T-helper 1 cell treated with Interleukin-12 subunit alpha and Interleukin-12 subunit beta and Interleukin-4 antibody, amounts not matched to agents 30 ng/mL and 1 ng/mL, for 36 hours (primary cell): ENCODE data around the gene SRRM3. TPM values are rescaled to one million over a fixed set of nuclear protein-coding genes. Genes with fewer than 3 reads are reported as not detected.
"Not testable (repeated sequence)": the region's sequence is repeated elsewhere in the genome, so short reads cannot be mapped to it uniquely, and the experiment has no call there.

Experiments used
- intact Hi-C: fragments of 100-400 bp; cut with micrococcal nuclease; formaldehyde crosslinking; loops from one replicate; pipeline ENCODE4 v1.15.1; 2024
- total RNA-seq: library from RNA; stranded (reverse); gene quantifications from 2 replicates; pipeline ENCODE4 v1.2.3, GENCODE V29; 2022

Gene SRRM3, protein sequence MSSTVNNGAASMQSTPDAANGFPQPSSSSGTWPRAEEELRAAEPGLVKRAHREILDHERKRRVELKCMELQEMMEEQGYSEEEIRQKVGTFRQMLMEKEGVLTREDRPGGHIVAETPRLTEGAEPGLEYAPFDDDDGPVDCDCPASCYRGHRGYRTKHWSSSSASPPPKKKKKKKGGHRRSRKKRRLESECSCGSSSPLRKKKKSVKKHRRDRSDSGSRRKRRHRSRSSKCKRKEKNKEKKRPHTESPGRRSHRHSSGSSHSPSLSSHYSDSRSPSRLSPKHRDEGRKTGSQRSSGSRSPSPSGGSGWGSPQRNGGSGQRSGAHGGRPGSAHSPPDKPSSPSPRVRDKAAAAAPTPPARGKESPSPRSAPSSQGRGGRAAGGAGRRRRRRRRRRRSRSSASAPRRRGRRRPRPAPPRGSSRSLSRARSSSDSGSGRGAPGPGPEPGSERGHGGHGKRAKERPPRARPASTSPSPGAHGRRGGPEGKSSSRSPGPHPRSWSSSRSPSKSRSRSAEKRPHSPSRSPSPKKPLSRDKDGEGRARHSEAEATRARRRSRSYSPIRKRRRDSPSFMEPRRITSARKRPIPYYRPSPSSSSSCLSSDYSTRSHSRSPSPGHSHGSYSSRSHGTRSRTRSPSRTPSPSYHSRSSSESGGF
- total RNA-seq, result 0.29 TPM in 1 of 2 replicates, not detected in the other

DNA sequence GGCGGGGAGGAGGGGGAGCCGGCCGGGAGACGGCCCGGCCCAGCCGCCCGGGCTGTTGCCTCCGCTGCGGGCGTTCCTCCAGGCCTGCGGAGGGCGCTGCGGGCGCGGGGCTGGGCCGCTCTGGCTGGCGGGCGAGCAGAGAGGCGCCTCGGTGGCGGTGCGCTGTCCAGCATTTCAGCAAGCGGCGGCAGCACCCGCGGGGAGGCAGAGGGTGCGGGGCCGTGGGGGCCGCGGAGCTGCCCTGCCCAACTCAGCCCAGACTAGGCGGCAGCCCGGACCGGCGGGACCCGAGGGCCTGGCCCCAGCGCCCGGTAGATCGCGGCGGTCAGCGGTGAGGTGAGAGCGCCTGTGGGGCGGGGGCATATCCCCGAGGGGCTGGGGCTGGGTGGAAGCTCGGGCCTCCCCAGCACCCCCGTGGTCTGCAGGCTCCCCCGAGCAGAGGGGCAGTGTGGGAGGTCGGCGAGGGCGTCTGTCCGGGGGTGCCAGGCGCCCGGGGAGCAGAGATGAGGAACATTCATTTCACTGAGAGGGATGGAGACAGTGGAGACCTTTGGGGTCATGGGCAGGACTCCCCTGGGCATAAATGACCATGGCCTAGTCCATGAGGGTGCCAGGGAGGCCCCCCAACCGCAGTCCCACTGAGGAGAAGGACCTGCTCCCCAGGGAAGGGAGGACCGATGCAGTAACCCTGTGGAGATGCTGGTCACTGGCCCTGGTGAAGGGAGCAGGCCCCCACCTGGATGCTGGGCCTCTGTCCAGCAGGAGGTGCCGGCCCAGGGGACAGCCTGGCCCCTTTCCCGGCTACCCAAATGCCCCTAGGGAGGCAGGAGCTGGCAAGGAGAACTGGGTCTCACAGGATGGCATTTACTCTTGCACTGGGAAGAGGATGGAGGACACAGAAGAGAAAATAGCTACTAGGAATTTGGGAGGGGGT lies at the start of gene SRRM3:
TSS of gene SRRM3 (plus strand) at position 165 of the 934 bp plus-strand sequence. CDS start 33,171 bp downstream, outside the sequence.
- intact Hi-C loops, result loop anchor here (1.0 kb wide), 5 partner anchors 23 to 112 kb away; no protein-coding TSS in a partner anchor

DNA sequence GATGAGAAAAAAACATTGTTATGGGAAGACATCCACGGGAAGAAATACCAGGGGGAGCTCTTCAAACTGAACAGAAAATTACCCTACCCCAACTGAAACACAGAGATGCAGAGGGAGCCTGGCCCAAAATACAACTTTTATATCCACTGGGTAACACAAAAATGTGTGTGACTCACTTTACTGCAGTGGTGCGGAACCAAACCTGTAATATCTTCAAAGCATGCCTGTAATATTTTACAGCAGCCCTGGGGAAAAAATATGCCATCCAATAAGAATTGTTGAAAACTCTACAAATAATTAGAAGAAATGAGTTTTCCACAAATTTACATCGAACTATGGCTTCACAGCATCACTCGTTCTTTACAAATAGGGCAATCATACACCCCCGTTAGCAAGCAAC lies 49.8 kb upstream of the SRRM3 start:
- intact Hi-C loops, result loop anchor here (5.0 kb wide), 1 partner anchor 275 kb away; the partner anchor contains the start of gene RHBDD2

DNA sequence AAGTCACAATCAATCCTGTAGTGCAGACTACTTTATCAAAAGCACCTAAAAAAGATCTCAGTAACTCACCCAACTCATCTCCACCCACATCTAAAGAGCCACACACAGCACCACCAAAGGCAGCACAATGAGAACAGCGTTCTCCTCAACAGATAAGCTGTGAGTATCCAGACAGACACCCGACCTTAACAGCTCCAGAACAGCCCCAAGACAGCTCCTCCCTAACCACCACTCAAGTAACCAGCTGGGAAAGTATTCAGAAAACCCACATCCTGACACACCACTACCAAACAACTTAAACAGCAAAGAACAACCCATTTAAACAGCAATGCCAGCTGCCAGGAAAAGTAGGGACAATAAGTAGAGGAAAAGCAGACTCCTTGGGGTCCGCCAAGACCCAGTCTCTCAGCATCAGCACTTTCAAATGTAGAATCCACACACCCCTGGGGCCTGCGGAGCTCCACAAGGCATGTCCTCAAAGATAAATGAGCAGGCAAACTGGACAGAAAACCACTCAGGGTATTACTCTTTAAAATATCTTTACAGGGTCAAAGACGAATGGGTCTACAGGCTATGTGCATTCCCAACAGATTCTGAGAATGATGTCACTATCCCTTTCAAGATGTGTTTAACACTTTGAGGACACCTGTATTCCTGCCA lies 48.0 kb upstream of the SRRM3 start:
- intact Hi-C loops, result loop anchor here (1.0 to 5.0 kb wide), 3 partner anchors 10 to 276 kb away; partner anchors contain the start of gene RHBDD2

DNA sequence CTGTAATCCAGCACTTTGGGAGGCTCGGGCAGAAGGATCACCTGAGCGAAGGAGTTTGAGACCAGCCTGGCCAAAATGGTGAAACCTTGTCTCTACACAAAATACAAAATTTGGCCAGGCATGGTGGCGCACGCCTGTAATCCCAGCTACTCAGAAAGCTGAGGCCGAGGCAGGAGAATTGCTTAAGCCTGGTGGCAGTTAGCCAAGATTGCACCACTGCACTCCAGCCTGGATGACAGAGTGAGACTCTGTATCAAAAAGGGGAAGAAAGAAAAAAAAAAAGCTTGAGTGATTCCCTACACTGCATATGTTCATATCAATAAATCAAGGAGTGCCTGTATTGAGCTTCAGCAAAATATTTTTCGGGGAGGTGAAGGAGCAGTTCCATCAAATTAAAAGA lies 45.8 kb upstream of the SRRM3 start:
- intact Hi-C loops, result no loop called here

DNA sequence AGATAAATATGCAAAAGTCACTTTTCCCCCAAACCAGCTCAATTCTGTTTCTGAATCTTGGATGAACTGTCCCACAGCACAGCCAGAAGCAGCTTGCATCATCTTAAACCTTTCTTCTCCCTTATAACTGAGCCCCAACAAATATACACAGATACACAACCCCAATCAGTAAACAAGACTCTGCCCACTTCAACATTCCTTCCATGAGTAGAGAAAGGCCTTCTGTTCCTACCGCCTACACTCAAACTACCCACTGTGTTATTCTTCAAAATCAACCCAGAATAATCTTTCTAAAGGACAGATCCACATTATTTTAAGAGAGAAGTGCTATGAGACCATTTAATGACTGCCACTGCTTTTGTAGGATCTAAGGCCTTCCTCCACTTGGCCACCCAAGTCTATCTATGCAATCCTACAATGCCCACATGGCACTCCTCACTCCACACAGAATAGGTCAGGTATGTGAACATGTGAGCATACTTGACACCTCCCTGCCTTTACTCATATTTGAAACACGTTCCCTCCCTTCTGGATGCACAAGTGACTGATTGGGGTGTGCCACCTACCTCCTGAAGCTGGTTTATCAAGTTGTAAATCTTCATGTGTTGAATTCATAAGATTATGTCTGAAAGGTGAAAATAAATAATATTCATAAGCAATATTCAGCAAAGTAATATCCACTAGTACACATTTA lies 44.6 kb upstream of the SRRM3 start:
- intact Hi-C loops, result not testable (repeated sequence)

DNA sequence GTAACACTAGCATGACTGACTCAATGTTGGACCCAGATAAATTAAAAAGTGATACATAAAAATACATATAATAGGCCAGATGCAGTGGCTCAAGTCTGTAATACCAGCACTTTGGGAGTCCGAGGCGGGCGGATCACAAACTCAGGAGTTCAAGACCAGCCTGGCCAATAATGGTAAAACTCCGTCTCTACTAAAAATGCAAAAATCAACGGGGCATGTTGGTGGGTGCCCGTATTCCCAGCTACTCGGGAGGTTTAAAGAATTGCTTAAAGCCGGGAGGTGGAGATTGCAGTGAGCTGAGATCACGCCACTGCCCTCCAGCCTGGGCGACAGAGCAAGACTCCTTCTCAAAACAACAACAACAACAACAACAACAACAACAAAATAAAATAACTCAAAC lies 43.3 kb upstream of the SRRM3 start:
- intact Hi-C loops, result not testable (repeated sequence)

DNA sequence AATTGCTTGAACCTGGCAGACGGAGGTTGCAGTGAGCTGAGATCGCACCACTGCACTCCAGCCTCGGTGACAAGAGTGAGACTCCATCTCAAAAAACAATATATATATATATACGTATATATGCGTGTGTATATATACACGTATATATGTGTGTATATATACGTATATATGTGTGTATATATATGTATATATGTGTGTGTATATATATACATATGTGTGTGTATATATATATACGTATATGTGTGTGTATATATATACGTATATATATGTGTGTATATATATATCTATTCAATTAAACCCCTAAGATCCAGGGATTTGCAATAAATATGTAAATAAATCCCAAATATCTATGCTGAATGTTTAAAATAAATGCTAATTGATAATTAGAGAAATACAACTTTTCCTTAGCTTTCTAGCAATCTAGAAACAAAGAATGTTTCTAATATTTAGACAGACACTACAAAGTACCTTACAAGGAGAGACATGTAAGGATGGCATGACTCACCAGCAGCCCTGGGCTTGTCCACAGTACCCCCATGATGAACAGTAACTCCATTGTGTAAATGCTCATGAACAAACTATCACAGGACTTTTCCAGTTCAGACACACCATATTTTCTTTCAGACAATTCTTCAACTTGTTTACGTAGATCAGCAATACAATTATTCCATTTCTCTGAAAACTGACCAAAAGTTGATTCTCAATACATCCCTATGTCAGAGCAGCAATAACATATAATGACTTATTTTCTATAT lies 39.1 kb upstream of the SRRM3 start:
- intact Hi-C loops, result not testable (repeated sequence)

DNA sequence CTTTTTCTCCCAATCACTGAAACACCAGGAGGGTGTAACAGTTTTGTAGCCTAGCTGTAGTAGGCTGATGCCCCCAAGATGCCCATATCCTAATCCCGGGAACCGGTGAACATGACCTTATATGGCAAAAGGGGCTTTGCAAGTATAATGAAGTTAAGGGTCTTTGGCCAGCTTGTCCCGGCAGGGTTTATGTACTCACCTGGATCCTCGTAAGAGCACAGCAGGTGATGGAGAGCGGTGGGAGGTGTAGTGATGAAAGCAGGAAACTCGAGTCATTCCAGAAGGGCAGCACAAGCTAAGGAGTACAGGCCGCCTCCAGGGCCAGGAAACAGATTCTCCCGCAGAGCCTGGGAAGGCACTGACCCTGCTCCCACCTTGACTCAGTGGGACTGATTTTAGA lies 37.9 kb upstream of the SRRM3 start:
- intact Hi-C loops, result not testable (repeated sequence)

DNA sequence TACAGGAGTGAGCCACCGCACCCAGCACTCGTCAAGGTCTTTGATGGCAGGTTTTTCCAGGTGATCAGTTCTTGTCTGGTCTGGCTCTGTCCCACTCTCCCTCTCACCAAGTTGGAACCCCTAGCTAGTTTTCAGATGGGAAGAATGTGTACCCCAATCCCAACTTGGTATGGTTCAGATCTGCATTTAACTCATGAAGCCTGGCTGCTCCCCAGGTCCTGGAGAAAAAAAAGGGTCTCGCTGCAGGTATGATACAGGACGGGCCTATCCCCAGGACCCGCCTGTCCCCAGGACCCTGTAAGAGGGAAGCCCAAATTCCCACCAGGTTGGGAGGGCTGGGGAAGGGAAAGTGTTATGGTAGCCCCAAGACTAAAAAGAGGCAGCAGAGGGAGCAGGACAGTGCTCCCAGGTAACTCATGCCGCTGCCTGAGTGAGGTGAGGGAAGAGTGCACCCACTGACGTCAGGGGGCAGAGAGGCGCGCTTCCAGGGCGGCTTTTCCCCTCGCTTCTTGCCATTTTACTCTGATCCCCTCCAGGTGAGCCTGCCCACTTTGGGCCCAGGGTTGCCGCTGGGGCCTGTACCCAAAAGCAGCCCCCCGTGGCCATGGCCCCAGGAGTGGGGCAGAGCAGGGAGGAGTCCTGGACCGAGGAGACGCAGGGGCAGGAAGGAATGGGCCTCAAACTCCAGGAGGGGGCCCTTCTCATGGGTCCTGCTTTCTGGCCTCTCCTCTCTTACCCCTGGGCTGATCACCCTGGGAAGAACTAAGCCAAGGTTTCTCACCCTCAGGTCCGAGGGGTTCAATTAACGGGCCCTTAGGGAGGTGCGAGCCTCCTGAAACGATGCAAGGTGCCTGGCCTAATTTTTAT lies 36.4 kb upstream of the SRRM3 start:
- intact Hi-C loops, result loop anchor here (5.0 kb wide), 2 partner anchors 33 to 428 kb away; partner anchors contain the start of gene HIP1

DNA sequence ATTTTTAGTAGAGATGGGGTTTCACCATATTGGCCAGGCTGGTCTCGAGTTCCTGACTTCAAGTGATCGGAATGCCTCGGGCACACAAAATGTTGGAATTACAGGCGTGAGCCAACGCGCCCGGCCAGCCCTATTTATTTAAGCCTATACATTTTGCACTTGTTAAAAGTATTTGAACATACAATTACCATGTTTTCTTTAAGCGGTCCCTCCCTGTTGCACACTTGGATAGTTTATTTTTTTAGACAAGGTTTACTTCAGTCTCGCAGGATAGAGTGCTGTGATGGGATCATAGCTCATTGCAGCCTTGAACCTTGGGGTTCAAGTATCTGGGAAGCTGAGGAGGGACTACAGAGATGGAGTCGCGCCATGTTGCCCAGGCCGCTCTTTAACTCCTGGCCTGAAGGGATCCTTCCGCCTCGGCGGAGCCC lies 35.7 kb upstream of the SRRM3 start:
- intact Hi-C loops, result loop anchor here (1.0 to 5.0 kb wide), 12 partner anchors 12 to 429 kb away; partner anchors contain the start of genes HIP1, MDH2 and SRRM3

DNA sequence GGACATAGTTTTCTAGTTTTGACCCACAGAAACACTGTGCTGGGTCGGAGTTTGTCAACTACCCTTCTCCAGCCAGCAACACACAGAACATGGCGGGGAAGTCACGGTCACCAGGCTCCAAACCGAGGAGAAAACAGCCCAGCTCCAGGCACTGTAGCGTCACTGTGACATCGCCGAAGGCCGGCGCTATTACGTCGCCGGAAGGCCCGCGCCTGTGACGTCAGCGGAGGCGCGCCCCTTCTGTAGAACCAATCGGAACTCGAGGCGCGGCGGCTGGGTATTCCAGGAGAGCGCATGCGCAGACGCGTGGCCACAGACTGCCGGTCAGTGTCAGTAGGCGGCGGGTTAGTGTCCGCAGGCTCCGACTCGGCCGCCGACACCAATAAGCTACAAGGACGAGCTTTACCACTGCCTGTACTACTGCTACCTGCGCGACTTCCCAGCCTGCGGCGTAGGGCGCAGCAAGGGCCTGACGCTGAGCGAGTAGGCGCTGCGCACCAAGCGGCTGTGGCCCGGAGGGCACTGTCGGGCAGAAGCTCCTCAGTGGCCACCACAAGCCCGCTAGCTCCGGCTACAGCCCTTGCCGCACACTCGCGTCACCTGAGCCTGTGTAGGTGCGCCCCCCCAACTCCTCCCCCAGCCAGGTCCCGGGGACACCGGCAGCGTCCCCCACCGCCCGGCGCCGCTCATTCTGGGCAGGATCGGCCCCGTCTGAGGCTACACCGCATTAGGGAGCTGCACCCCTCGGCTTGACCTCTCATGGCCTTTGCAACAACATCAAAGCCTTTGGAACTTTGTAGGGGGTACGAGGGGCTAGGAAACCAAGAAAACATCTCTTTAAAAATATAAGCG lies 35.1 kb upstream of the SRRM3 start:
- intact Hi-C loops, result loop anchor here (1.0 to 5.0 kb wide), 12 partner anchors 12 to 429 kb away; partner anchors contain the start of genes HIP1, MDH2 and SRRM3

DNA sequence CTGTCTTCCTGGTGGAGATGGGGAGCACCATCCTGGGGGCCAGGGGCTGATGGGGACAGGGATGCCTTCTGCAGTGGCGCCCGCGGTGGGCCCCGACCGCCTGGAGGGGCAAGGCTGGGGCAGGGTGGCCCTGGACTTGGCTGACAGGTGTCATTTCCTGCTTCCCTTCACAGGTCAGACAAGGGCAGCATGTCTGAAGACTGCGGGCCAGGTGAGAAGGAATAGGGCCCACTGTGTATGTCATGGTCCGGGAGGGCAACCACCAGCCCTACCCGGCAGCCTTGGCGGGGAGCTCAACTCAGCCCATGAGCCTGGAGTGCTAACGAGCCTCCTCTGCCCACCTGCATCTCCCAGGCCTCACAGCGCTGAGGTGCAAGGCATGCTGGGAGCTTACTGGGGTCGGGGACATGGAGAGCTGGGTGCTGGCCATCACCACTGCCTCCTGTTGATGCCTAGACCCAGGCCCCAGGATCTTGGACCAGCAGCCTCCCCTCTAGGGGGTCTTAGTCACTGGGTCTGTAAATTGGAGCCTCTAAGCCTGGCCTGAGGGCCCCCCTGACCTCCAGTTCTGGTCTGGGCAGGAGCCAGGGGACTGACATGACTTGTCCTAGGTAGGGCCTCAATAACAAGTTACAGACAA lies 28.0 kb upstream of the SRRM3 start:
- intact Hi-C loops, result no loop called here

DNA sequence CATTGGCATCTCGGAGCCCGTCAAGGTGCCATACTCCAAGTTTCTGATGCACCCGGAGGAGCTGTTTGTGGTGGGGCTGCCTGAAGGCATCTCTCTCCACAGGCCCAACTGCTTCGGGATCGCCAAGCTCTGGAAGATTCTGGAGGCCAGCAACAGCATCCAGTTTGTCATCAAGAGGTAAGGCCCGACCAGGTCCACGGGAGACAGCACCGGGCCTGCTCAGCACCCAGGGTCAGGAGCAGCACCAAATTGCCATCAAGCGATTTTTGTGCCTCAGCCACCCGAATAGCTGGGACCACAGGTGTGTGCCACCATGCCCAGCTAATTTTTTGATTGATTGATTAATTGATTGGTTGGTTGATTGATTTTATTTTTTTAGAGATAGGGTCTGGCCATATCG lies 24.7 kb upstream of the SRRM3 start:
- intact Hi-C loops, result not testable (repeated sequence)

DNA sequence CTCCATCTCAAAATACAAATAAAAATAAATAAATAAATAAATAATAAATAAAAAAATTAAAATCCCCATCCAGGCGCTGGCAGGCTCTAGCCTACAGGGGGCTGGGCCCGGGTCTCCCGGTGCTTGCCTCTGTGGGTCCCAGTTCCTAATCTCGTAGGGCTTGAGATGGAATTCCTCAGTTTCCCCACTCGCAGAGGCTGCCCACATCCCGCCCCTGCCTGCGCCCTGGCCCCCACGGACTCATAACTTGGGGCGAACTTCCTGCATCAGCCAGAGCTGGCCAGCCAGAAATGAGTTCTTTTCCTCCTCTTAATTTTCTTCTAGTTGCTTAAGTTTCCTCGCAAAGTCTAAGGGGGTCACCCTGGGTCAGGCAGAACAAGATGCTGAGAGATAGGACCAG lies 22.0 kb upstream of the SRRM3 start:
- intact Hi-C loops, result no loop called here

DNA sequence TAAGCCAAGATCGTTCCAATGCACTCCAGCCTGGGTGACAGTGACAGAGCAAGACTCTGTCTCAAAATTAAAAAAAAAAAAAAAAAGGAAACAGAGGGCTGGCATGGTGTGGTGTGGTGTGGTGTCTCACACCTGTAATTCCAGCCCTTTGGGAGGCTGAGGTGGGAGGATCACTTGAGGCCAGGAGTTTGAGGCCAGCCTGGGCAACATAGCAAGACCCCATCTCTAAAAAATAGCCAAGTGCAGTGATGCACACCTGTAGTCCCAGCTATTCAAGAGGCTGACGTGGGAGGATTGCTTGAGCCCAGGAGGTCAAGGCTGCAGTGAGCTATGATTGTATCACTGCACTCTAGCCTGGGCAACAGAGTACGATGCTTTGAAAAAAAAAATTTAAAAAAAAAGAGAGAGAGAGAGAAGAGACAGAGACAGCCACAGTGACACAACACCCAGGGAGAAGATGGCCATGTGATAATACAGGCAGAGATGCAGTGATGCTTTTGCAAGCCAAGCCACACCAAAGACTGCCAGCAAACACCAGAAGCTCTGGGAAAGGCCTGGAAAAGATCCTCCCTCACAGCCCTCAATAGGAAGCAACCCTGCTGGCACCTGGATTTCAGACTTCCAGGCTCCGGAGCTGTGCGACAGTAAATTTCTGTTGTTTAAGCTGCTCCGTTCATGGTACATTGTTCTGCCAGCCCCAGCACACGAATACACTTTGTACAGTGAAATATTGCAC lies 19.3 kb upstream of the SRRM3 start:
- intact Hi-C loops, result no loop called here
